ENCODE measurements around the gene CYSTM1. TPM values are rescaled to one million over a fixed set of nuclear protein-coding genes. Genes with fewer than 3 reads are reported as not detected.
A peak's percentile ranks its signal among the peaks of the same experiment; 100 is the strongest.

The CYSTM1 gene
- total and polyA plus RNA-seq, 2 donors (not counting 3 experiments of a cell fraction or from before 2014, with no cell fraction given), result 28.9 to 41.5 TPM

- H3K79me2 ChIP-seq (ENCODE audit: control insufficient read depth, insufficient read depth, low read length), result peaks cover 17% of the 10 kb centered on the region
- dilution Hi-C loops (cut with MboI; ENCODE audit: extremely low pct_ligation_motif_present, low sequenced_read_pairs) (no loop called here), intact Hi-C loops (cut with micrococcal nuclease) (loop anchor here (1.0 to 10.0 kb wide), 6 partner anchors 15 to 389 kb away; partner anchors contain the start of genes CD14 and TMCO6)
- TSS peak; percentile 52 for BruUV-seq (replicated peaks)
- H3K4me1 ChIP-seq (ENCODE audit: control insufficient read depth, extremely low read depth, insufficient read depth, low read length), result peaks cover 50% of the 10 kb centered on the region
- no peak for TF ChIP-seq MAX (IDR thresholded peaks at IDR 0.05; ENCODE audit: insufficient read depth, insufficient read length)
- TF ChIP-seq GATA2 (IDR thresholded peaks at IDR 0.05; ENCODE audit: insufficient read depth, insufficient read length, low read depth, low read length), result no peak
- TF ChIP-seq EZH2 (IDR thresholded peaks at IDR 0.05; ENCODE audit: borderline replicate concordance, low read depth, low read length, severe bottlenecking), result no peak
- no peak for TF ChIP-seq JUN (IDR thresholded peaks at IDR 0.05; ENCODE audit: borderline replicate concordance, insufficient read depth, insufficient read length, low read depth)
- TF ChIP-seq MYC (IDR thresholded peaks at IDR 0.05; ENCODE audit: low read depth, low read length), result no peak
- no peak for TF ChIP-seq POLR2A (IDR thresholded peaks at IDR 0.05; ENCODE audit: low read depth, low read length)
- TF ChIP-seq FOS (IDR thresholded peaks at IDR 0.05; ENCODE audit: borderline replicate concordance, insufficient read depth, low read length), result no peak
- TF ChIP-seq, protein P1, sequence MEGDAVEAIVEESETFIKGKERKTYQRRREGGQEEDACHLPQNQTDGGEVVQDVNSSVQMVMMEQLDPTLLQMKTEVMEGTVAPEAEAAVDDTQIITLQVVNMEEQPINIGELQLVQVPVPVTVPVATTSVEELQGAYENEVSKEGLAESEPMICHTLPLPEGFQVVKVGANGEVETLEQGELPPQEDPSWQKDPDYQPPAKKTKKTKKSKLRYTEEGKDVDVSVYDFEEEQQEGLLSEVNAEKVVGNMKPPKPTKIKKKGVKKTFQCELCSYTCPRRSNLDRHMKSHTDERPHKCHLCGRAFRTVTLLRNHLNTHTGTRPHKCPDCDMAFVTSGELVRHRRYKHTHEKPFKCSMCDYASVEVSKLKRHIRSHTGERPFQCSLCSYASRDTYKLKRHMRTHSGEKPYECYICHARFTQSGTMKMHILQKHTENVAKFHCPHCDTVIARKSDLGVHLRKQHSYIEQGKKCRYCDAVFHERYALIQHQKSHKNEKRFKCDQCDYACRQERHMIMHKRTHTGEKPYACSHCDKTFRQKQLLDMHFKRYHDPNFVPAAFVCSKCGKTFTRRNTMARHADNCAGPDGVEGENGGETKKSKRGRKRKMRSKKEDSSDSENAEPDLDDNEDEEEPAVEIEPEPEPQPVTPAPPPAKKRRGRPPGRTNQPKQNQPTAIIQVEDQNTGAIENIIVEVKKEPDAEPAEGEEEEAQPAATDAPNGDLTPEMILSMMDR (IDR thresholded peaks at IDR 0.05; ENCODE audit: extremely low read depth in 1 of 2, insufficient read depth in 1 of 2, low read depth in 1 of 2, low read length in 2 of 2), result no peak
- TF ChIP-seq POLR2AphosphoS5 (IDR thresholded peaks at IDR 0.05; ENCODE audit: insufficient read depth, low read depth, low read length), result no peak
- no peak overlapping the region for H3K4me3 ChIP-seq (replicated peaks in 1 of 3; ENCODE audit: insufficient read depth in 1 of 3, low read depth in 1 of 3, low read length in 3 of 3)
- H2AFZ ChIP-seq (ENCODE audit: low read depth, low read length), result no peak overlapping the region
- peak overlapping the region; percentile 40 for H3K9ac ChIP-seq (replicated peaks; ENCODE audit: extremely low read depth, insufficient read depth, low read length)
- no peaks in the 10 kb centered on the region for H3K36me3 ChIP-seq (ENCODE audit: control insufficient read depth in 2 of 2, extremely low read depth in 1 of 2, insufficient read depth in 2 of 2, low read length in 2 of 2)
- H3K27ac ChIP-seq (ENCODE audit: insufficient read depth, low read depth, low read length), result peak overlapping the region; percentile 57
- peak overlapping the region; percentile 47 for H3K4me2 ChIP-seq (ENCODE audit: insufficient read depth, low read length)
- H4K20me1 ChIP-seq (replicated peaks; ENCODE audit: control insufficient read depth, extremely low read depth, insufficient read depth, low read length), result no peaks in the 10 kb centered on the region
- H3K27me3 ChIP-seq (ENCODE audit: control insufficient read depth in 2 of 2, insufficient read depth in 2 of 2, low read length in 2 of 2), result no peaks in the 10 kb centered on the region
- POLR2A ChIA-PET, result interaction anchor here (0.9 to 7.3 kb wide), 6 partner anchors 16 to 100 kb away, joined by 3 to 112 read pairs (median 4); partner anchors contain the start of gene HBEGF
- no peak for FAIRE-seq
- DNase-seq (ENCODE audit: low read depth, low spot score), result no peak
- no peaks in the 10 kb centered on the region for H3K9me1 ChIP-seq (replicated peaks; ENCODE audit: control insufficient read depth, extremely low read depth, insufficient read depth, low read length)
- H3K9me3 ChIP-seq (replicated peaks; ENCODE audit: control insufficient read depth, insufficient read depth, low read length), result no peaks in the 10 kb centered on the region
- CTCF ChIA-PET, result interaction anchor here (0.7 to 17.3 kb wide), 20 partner anchors 10 to 473 kb away, joined by 3 to 1214 read pairs (median 11); partner anchors contain the start of genes HBEGF, PFDN1 and SLC4A9
Measured at GRCh38 chr5:140245926-140246325, 70.9 kb downstream of the CYSTM1 start.
